Measurements from ENCODE around the gene MAP2K2. TPM values are rescaled to one million over a fixed set of nuclear protein-coding genes. Genes with fewer than 3 reads are reported as not detected.

Gene MAP2K2
- total and polyA plus RNA-seq, 4 experiments from 2014 or later, result 44.0 to 126 (median 113) TPM

DNA sequence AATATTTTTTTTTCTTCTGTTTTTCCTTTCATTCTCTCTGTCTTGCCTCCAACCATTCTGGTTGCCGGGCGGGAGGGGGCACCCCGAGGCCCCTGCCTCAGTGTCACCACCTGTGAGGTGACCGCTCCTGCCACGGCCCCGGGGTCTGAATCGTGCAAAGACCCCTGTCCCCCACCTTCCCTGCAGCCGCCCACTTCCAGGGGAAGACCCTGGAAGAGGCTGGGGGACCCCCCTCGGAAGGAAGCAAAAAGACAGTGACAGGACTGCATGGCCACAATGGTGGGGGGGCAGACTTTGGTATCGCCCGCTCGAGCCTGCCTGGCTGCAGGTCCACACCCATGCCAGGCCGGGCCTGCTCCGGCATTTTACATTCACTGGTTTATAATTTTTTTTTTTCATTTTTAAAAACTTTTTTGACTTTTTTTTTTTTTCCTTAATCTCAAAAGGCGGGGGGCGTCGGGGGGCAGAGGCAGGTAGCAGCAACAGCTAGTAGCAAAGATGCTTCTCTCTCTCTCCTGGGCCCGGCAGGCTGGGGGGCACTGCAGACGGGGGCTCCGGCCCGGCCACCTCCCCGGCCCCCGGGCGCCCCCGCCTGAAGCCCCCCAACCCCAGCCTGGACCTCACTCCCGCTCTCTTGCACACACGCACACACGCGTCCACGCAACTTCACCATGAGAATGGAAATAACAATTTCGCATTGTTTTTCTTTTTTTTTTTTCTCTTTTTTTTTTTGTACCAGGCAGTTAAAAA is 79.8 kb downstream of the MAP2K2 start:
- Mint-ChIP-seq H3K27ac (peak overlapping the region in 1 of 7 donors; percentile 76), H3K4me3 (no peak overlapping the region), H3K27me3 (no peaks in the 10 kb centered on the region), H3K36me3 (peaks cover 5 to 18% of the 10 kb centered on the region in 2 donors), H3K4me1 (peaks cover 0 to 9% (median 0%) of the 10 kb centered on the region in 4 donors), H3K9me3 (no peaks in the 10 kb centered on the region)
- H3K27me3 ChIP-seq (ENCODE audit: insufficient read depth, low read length), result no peaks in the 10 kb centered on the region
- no peaks in the 10 kb centered on the region for H3K36me3 ChIP-seq (ENCODE audit: insufficient read depth, low read length)
- intact Hi-C loops (cut with micrococcal nuclease), result no loop called here
- ChIA-PET CTCF (ENCODE audit: partially characterized antibody) (no interaction called here), POLR2A (ENCODE audit: partially characterized antibody) (no interaction called here)
- peak in 1 of 5 donors; percentile 15 for DNase-seq
- H3K9me3 ChIP-seq (ENCODE audit: control insufficient read depth in 1 of 2, low read length in 2 of 2), result no peaks in the 10 kb centered on the region
- H3K4me1 ChIP-seq (ENCODE audit: insufficient read depth, low read length), result no peaks in the 10 kb centered on the region
- H3K27ac ChIP-seq (ENCODE audit: low read depth, low read length), result no peak overlapping the region
- H3K4me3 ChIP-seq (ENCODE audit: low read length in 2 of 2), result no peak overlapping the region

DNA sequence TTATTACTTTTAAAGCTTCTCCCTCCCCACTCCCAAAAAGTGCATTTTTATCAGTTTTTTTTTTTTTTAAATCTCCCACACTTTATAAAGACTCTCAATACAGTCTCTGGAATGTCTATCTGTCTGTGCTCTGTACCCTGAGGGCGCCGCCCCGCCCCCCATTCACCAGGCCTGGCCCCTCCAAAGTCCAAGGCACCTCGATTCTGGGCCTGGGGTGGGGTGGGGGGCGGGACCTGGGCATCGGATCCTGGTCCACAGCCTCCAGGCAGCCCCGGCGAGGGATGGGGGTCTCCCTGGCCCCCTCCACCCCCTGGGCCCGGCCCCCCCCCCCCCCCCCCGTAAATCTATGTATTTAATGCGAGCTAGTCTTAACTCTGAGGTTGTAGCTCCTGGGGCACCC is 80.5 kb downstream of the MAP2K2 start:
- Mint-ChIP-seq H3K36me3 (peaks cover 5 to 16% of the 10 kb centered on the region in 2 donors), H3K4me1 (peaks cover 0 to 9% (median 0%) of the 10 kb centered on the region in 4 donors), H3K9me3 (no peaks in the 10 kb centered on the region), H3K4me3 (no peak overlapping the region), H3K27me3 (no peaks in the 10 kb centered on the region), H3K27ac (no peak overlapping the region)
- H3K4me1 ChIP-seq (ENCODE audit: insufficient read depth, low read length), result no peaks in the 10 kb centered on the region
- no peaks in the 10 kb centered on the region for H3K27me3 ChIP-seq (ENCODE audit: insufficient read depth, low read length)
- POLR2A ChIA-PET (ENCODE audit: partially characterized antibody), result no interaction called here
- no peak overlapping the region for H3K4me3 ChIP-seq (ENCODE audit: low read length in 2 of 2)
- H3K9me3 ChIP-seq (ENCODE audit: control insufficient read depth in 1 of 2, low read length in 2 of 2), result no peaks in the 10 kb centered on the region
- CTCF ChIA-PET (ENCODE audit: partially characterized antibody), result no interaction called here
- DNase-seq, result no peak
- H3K27ac ChIP-seq (ENCODE audit: low read depth, low read length), result no peak overlapping the region
- H3K36me3 ChIP-seq (ENCODE audit: insufficient read depth, low read length), result no peaks in the 10 kb centered on the region
- intact Hi-C loops (cut with micrococcal nuclease), result no loop called here

DNA sequence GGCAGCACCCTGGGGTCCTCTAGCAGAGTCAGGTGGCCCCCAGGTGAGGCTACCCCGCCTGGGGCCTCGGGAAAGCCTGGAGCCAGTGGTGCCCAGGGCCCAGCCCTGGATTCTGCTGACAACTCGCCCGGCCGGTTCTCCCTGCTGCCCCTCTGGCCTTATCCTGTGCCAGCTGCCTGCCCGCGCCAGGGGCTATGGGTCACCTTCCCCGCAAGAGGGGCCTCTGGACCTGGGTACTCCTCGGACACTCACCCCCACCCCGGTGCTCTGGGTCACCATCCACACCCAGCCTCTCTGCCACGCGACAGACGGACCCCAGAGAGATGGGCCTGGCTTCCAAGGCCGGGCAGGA is 81.2 kb downstream of the MAP2K2 start:
- Histone ChIP-seq H3K4me3 (ENCODE audit: low read length in 2 of 2) (no peak overlapping the region), H3K9me3 (ENCODE audit: control insufficient read depth in 1 of 2, low read length in 2 of 2) (no peaks in the 10 kb centered on the region), H3K4me1 (ENCODE audit: insufficient read depth, low read length) (no peaks in the 10 kb centered on the region), H3K27ac (ENCODE audit: low read depth, low read length) (no peak overlapping the region), H3K36me3 (ENCODE audit: insufficient read depth, low read length) (no peaks in the 10 kb centered on the region), H3K27me3 (ENCODE audit: insufficient read depth, low read length) (no peaks in the 10 kb centered on the region)
- no peak overlapping the region for H3K4me3 Mint-ChIP-seq
- intact Hi-C loops (cut with micrococcal nuclease), result no loop called here
- no peak overlapping the region for H3K27ac Mint-ChIP-seq
- H3K9me3 Mint-ChIP-seq, result no peaks in the 10 kb centered on the region
- peaks cover 5 to 16% of the 10 kb centered on the region in 2 donors for H3K36me3 Mint-ChIP-seq
- POLR2A ChIA-PET (ENCODE audit: partially characterized antibody), result no interaction called here
- peaks cover 0 to 9% (median 0%) of the 10 kb centered on the region in 4 donors for H3K4me1 Mint-ChIP-seq
- no peaks in the 10 kb centered on the region for H3K27me3 Mint-ChIP-seq
- peak in 1 of 5 donors; percentile 34 for DNase-seq
- CTCF ChIA-PET (ENCODE audit: partially characterized antibody), result no interaction called here

DNA sequence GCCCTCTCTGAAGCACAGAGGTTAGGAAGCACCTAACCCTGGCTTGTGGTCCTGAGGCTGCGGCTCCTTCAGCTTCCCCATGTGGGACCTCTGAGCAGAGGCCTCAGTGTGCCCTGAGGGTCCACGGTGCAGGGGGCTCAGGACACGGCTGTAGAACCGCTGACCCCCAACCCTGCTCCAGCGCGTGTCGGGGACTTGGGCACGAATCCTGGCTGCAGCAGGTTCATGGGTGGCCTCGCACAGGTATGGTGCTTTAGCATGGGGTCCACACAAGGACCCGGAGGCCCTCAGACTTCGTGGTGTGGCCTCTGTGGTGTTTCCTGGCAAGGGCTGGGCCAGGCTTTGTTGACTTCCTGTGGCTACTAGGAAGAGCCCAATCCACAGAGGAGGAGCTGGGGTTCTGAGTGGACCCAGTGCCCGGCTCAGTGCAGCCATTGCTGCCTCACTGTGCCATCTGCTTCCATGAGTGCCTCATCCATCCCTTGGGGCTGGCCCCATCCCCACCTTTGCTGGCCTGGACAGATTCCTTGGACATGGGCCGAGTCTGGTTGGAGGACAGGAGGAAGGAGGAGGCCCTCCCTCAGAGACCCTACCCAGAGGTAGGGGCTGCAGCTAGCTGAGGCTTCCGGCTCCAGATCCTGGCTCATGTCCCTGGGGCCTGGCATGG is 81.7 kb downstream of the MAP2K2 start:
- POLR2A ChIA-PET (ENCODE audit: partially characterized antibody), result interaction anchor here (1.1 kb wide), 1 partner anchor 63 kb away, joined by 6 read pairs; no protein-coding TSS in a partner anchor
- Histone ChIP-seq H3K27ac (ENCODE audit: low read depth, low read length) (no peak overlapping the region), H3K36me3 (ENCODE audit: insufficient read depth, low read length) (no peaks in the 10 kb centered on the region), H3K4me3 (ENCODE audit: low read length in 2 of 2) (no peak overlapping the region), H3K27me3 (ENCODE audit: insufficient read depth, low read length) (no peaks in the 10 kb centered on the region), H3K9me3 (ENCODE audit: control insufficient read depth in 1 of 2, low read length in 2 of 2) (no peaks in the 10 kb centered on the region), H3K4me1 (ENCODE audit: insufficient read depth, low read length) (no peaks in the 10 kb centered on the region)
- DNase-seq, result no peak
- no peak overlapping the region for H3K4me3 Mint-ChIP-seq
- peaks cover 0 to 9% (median 0%) of the 10 kb centered on the region in 4 donors for H3K4me1 Mint-ChIP-seq
- intact Hi-C loops (cut with micrococcal nuclease), result no loop called here
- CTCF ChIA-PET (ENCODE audit: partially characterized antibody), result no interaction called here
- peaks cover 5 to 14% of the 10 kb centered on the region in 2 donors for H3K36me3 Mint-ChIP-seq
- H3K27me3 Mint-ChIP-seq, result no peaks in the 10 kb centered on the region
- H3K27ac Mint-ChIP-seq, result no peak overlapping the region
- H3K9me3 Mint-ChIP-seq, result no peaks in the 10 kb centered on the region

Other genes starting within 250 kb of the MAP2K2 start
- gene ATCAY, start 243.4 kb downstream of the MAP2K2 start, total RNA-seq, result not detected
- not detected for gene ATCAY, start 243.4 kb downstream of the MAP2K2 start, polyA plus RNA-seq
- not detected for gene NMRK2, start 191.1 kb downstream of the MAP2K2 start, total RNA-seq
- not detected for gene NMRK2, start 191.1 kb downstream of the MAP2K2 start, polyA plus RNA-seq
- gene DAPK3, start 153.0 kb downstream of the MAP2K2 start, total RNA-seq, result 10 to 100 TPM; 40.0 to 40.7 TPM
- gene DAPK3, start 153.0 kb downstream of the MAP2K2 start, polyA plus RNA-seq, result 10 to 100 TPM; 22.3 to 26.0 TPM
- gene EEF2, start 138.7 kb downstream of the MAP2K2 start, total RNA-seq, result 1,000 to 10,000 TPM; 2,286 to 2,389 TPM
- 100 to 1,000 TPM; 274 to 749 TPM for gene EEF2, start 138.7 kb downstream of the MAP2K2 start, polyA plus RNA-seq
- 10 to 100 TPM; 38.6 to 42.6 TPM for gene PIAS4, start 116.4 kb downstream of the MAP2K2 start, total RNA-seq
- gene PIAS4, start 116.4 kb downstream of the MAP2K2 start, polyA plus RNA-seq, result 1 to 10 TPM; 5.2 to 6.1 TPM
- 10 to 100 TPM; 57.0 to 57.7 TPM for gene ZBTB7A, start 57.2 kb downstream of the MAP2K2 start, total RNA-seq
- 10 to 100 TPM in 1 of 2 donors, 1 to 10 TPM in 1; 9.6 to 48.2 TPM for gene ZBTB7A, start 57.2 kb downstream of the MAP2K2 start, polyA plus RNA-seq
- gene CREB3L3, start 29.5 kb upstream of the MAP2K2 start, total RNA-seq, result not detected
- not detected for gene CREB3L3, start 29.5 kb upstream of the MAP2K2 start, polyA plus RNA-seq
- 10 to 100 TPM; 26.8 to 27.0 TPM for gene SIRT6, start 58.4 kb upstream of the MAP2K2 start, total RNA-seq
- gene SIRT6, start 58.4 kb upstream of the MAP2K2 start, polyA plus RNA-seq, result 1 to 10 TPM in 1 of 2 donors, under 1 TPM in 1; 0.19 to 5.0 TPM
- gene ANKRD24, start 58.6 kb upstream of the MAP2K2 start, total RNA-seq, result 1 to 10 TPM; 1.9 to 2.9 TPM
- under 1 TPM in 1 of 2 donors, not detected in 1; 0.20 TPM for gene ANKRD24, start 58.6 kb upstream of the MAP2K2 start, polyA plus RNA-seq
- not detected for gene EBI3, start 105.4 kb upstream of the MAP2K2 start, total RNA-seq
- under 1 TPM in 1 of 2 donors, not detected in 1; 0.26 TPM for gene EBI3, start 105.4 kb upstream of the MAP2K2 start, polyA plus RNA-seq
- 10 to 100 TPM; 28.1 to 29.4 TPM for gene YJU2, start 123.0 kb upstream of the MAP2K2 start, total RNA-seq
- 10 to 100 TPM; 13.0 to 36.1 TPM for gene YJU2, start 123.0 kb upstream of the MAP2K2 start, polyA plus RNA-seq
- under 1 TPM in 1 of 2 experiments, not detected in 1; 0.58 TPM for gene SHD, start 155.1 kb upstream of the MAP2K2 start, total RNA-seq
- not detected for gene SHD, start 155.1 kb upstream of the MAP2K2 start, polyA plus RNA-seq
- 1 to 10 TPM; 6.9 to 9.3 TPM for gene TMIGD2, start 178.3 kb upstream of the MAP2K2 start, total RNA-seq
- gene TMIGD2, start 178.3 kb upstream of the MAP2K2 start, polyA plus RNA-seq, result 10 to 100 TPM; 22.9 to 23.7 TPM
- 1 to 10 TPM in 1 of 2 experiments, under 1 TPM in 1; 0.73 to 1.4 TPM for gene FSD1, start 180.5 kb upstream of the MAP2K2 start, total RNA-seq
- 1 to 10 TPM in 1 of 2 donors, under 1 TPM in 1; 0.61 to 2.4 TPM for gene FSD1, start 180.5 kb upstream of the MAP2K2 start, polyA plus RNA-seq
- gene STAP2, start 214.7 kb upstream of the MAP2K2 start, total RNA-seq, result 1 to 10 TPM in 1 of 2 experiments, under 1 TPM in 1; 0.86 to 2.4 TPM
- 1 to 10 TPM; 2.1 to 2.6 TPM for gene STAP2, start 214.7 kb upstream of the MAP2K2 start, polyA plus RNA-seq
- 10 to 100 TPM; 24.7 to 27.0 TPM for gene MPND, start 219.4 kb upstream of the MAP2K2 start, total RNA-seq
- 1 to 10 TPM; 3.5 to 9.2 TPM for gene MPND, start 219.4 kb upstream of the MAP2K2 start, polyA plus RNA-seq

All from CD4-positive, alpha-beta memory T cell (primary cell).